ENCODE data around the gene LTBP2.

Gene LTBP2

GRCh38 chr14:74611650-74612349 is at the start of gene LTBP2:
LTBP2 (minus strand) TSS chr14:74612237; CDS start chr14:74611944, 293 bp downstream.
- Mint-ChIP-seq H3K4me3 (peak within 1 kb of the TSS; percentile 78), H3K4me1 (ENCODE audit: low read depth) (peaks cover 59% of the 10 kb centered on the region), H3K27me3 (peaks cover 48% of the 10 kb centered on the region), H3K9me3 (no peaks in the 10 kb centered on the region), H3K36me3 (ENCODE audit: low read depth) (no peaks in the 10 kb centered on the region), H3K27ac (peak within 1 kb of the TSS; percentile 76)
- intact Hi-C loops (cut with micrococcal nuclease), result loop anchor here (5.0 kb wide), 1 partner anchor 119 kb away; the partner anchor contains the start of genes ISCA2 and NPC2

GRCh38 chr14:74660863-74661262 is 48.8 kb upstream of the LTBP2 start:
- H3K4me1 Mint-ChIP-seq (ENCODE audit: low read depth), result no peaks in the 10 kb centered on the region
- H3K27ac Mint-ChIP-seq, result no peak overlapping the region
- H3K4me3 Mint-ChIP-seq, result no peak overlapping the region
- H3K27me3 Mint-ChIP-seq, result no peaks in the 10 kb centered on the region
- peaks cover 89% of the 10 kb centered on the region for H3K36me3 Mint-ChIP-seq (ENCODE audit: low read depth)
- H3K9me3 Mint-ChIP-seq, result no peaks in the 10 kb centered on the region
- intact Hi-C loops (cut with micrococcal nuclease), result no loop called here

GRCh38 chr14:74660167-74660566 is 48.1 kb upstream of the LTBP2 start:
- no peaks in the 10 kb centered on the region for H3K9me3 Mint-ChIP-seq
- H3K36me3 Mint-ChIP-seq (ENCODE audit: low read depth), result peaks cover 89% of the 10 kb centered on the region
- no peak overlapping the region for H3K4me3 Mint-ChIP-seq
- H3K27me3 Mint-ChIP-seq, result no peaks in the 10 kb centered on the region
- intact Hi-C loops (cut with micrococcal nuclease), result no loop called here
- no peaks in the 10 kb centered on the region for H3K4me1 Mint-ChIP-seq (ENCODE audit: low read depth)
- H3K27ac Mint-ChIP-seq, result no peak overlapping the region

GRCh38 chr14:74658535-74659131 is 46.6 kb upstream of the LTBP2 start:
- Mint-ChIP-seq H3K4me3 (no peak overlapping the region), H3K27me3 (no peaks in the 10 kb centered on the region), H3K27ac (no peak overlapping the region), H3K36me3 (ENCODE audit: low read depth) (peaks cover 87% of the 10 kb centered on the region), H3K4me1 (ENCODE audit: low read depth) (no peaks in the 10 kb centered on the region), H3K9me3 (no peaks in the 10 kb centered on the region)
- intact Hi-C loops (cut with micrococcal nuclease), result no loop called here

GRCh38 chr14:74656964-74657363 is 44.9 kb upstream of the LTBP2 start:
- H3K4me1 Mint-ChIP-seq (ENCODE audit: low read depth), result no peaks in the 10 kb centered on the region
- H3K36me3 Mint-ChIP-seq (ENCODE audit: low read depth), result peaks cover 76% of the 10 kb centered on the region
- no peak overlapping the region for H3K4me3 Mint-ChIP-seq
- intact Hi-C loops (cut with micrococcal nuclease), result no loop called here
- H3K27ac Mint-ChIP-seq, result no peak overlapping the region
- no peaks in the 10 kb centered on the region for H3K27me3 Mint-ChIP-seq
- H3K9me3 Mint-ChIP-seq, result no peaks in the 10 kb centered on the region

GRCh38 chr14:74655599-74656395 is 43.8 kb upstream of the LTBP2 start:
- Mint-ChIP-seq H3K27me3 (no peaks in the 10 kb centered on the region), H3K4me3 (no peak overlapping the region), H3K36me3 (ENCODE audit: low read depth) (peaks cover 65% of the 10 kb centered on the region), H3K9me3 (no peaks in the 10 kb centered on the region), H3K4me1 (ENCODE audit: low read depth) (no peaks in the 10 kb centered on the region), H3K27ac (no peak overlapping the region)
- intact Hi-C loops (cut with micrococcal nuclease), result no loop called here

GRCh38 chr14:74654931-74655330 is 42.9 kb upstream of the LTBP2 start:
- H3K4me1 Mint-ChIP-seq (ENCODE audit: low read depth), result no peaks in the 10 kb centered on the region
- no peaks in the 10 kb centered on the region for H3K9me3 Mint-ChIP-seq
- no peak overlapping the region for H3K4me3 Mint-ChIP-seq
- intact Hi-C loops (cut with micrococcal nuclease), result no loop called here
- H3K36me3 Mint-ChIP-seq (ENCODE audit: low read depth), result peaks cover 56% of the 10 kb centered on the region
- no peak overlapping the region for H3K27ac Mint-ChIP-seq
- H3K27me3 Mint-ChIP-seq, result no peaks in the 10 kb centered on the region

- Mint-ChIP-seq H3K27me3 (peaks cover 4% of the 10 kb centered on the region), H3K36me3 (ENCODE audit: low read depth) (peaks cover 44% of the 10 kb centered on the region), H3K4me1 (ENCODE audit: low read depth) (no peaks in the 10 kb centered on the region), H3K9me3 (no peaks in the 10 kb centered on the region), H3K27ac (no peak overlapping the region), H3K4me3 (no peak overlapping the region)
- intact Hi-C loops (cut with micrococcal nuclease), result no loop called here
Measured at GRCh38 chr14:74653386-74654138, 41.5 kb upstream of the LTBP2 start.

GRCh38 chr14:74652541-74652940 is 40.5 kb upstream of the LTBP2 start:
- H3K27ac Mint-ChIP-seq, result no peak overlapping the region
- H3K36me3 Mint-ChIP-seq (ENCODE audit: low read depth), result peaks cover 41% of the 10 kb centered on the region
- H3K4me1 Mint-ChIP-seq (ENCODE audit: low read depth), result peaks cover 4% of the 10 kb centered on the region
- no peak overlapping the region for H3K4me3 Mint-ChIP-seq
- H3K9me3 Mint-ChIP-seq, result no peaks in the 10 kb centered on the region
- intact Hi-C loops (cut with micrococcal nuclease), result no loop called here
- peaks cover 4% of the 10 kb centered on the region for H3K27me3 Mint-ChIP-seq

GRCh38 chr14:74650927-74651686 is 39.1 kb upstream of the LTBP2 start:
- peaks cover 4% of the 10 kb centered on the region for H3K27me3 Mint-ChIP-seq
- intact Hi-C loops (cut with micrococcal nuclease), result no loop called here
- no peak overlapping the region for H3K27ac Mint-ChIP-seq
- H3K4me1 Mint-ChIP-seq (ENCODE audit: low read depth), result peaks cover 6% of the 10 kb centered on the region
- H3K9me3 Mint-ChIP-seq, result no peaks in the 10 kb centered on the region
- no peak overlapping the region for H3K4me3 Mint-ChIP-seq
- H3K36me3 Mint-ChIP-seq (ENCODE audit: low read depth), result peaks cover 27% of the 10 kb centered on the region

GRCh38 chr14:74649673-74650072 is 37.6 kb upstream of the LTBP2 start:
- intact Hi-C loops (cut with micrococcal nuclease), result no loop called here

GRCh38 chr14:74649167-74649566 is 37.1 kb upstream of the LTBP2 start:
- intact Hi-C loops (cut with micrococcal nuclease), result no loop called here
- H3K36me3 Mint-ChIP-seq (ENCODE audit: low read depth), result peaks cover 10% of the 10 kb centered on the region
- no peaks in the 10 kb centered on the region for H3K9me3 Mint-ChIP-seq
- peaks cover 13% of the 10 kb centered on the region for H3K4me1 Mint-ChIP-seq (ENCODE audit: low read depth)
- peaks cover 11% of the 10 kb centered on the region for H3K27me3 Mint-ChIP-seq
- H3K4me3 Mint-ChIP-seq, result no peak overlapping the region
- no peak overlapping the region for H3K27ac Mint-ChIP-seq

More at GRCh38 chr14:74649673-74650072, 37.6 kb upstream of the LTBP2 start:
- Mint-ChIP-seq H3K27ac (no peak overlapping the region), H3K4me3 (no peak overlapping the region), H3K36me3 (ENCODE audit: low read depth) (peaks cover 15% of the 10 kb centered on the region), H3K4me1 (ENCODE audit: low read depth) (peaks cover 13% of the 10 kb centered on the region), H3K27me3 (peaks cover 11% of the 10 kb centered on the region), H3K9me3 (no peaks in the 10 kb centered on the region)

- Mint-ChIP-seq H3K4me3 (no peak overlapping the region), H3K4me1 (ENCODE audit: low read depth) (peaks cover 13% of the 10 kb centered on the region), H3K36me3 (ENCODE audit: low read depth) (peaks cover 6% of the 10 kb centered on the region), H3K27me3 (peaks cover 11% of the 10 kb centered on the region), H3K9me3 (no peaks in the 10 kb centered on the region), H3K27ac (no peak overlapping the region)
- intact Hi-C loops (cut with micrococcal nuclease), result no loop called here
Measured at GRCh38 chr14:74648601-74649000, 36.6 kb upstream of the LTBP2 start.
